Ovary (tissue), 3 donors: ENCODE measurements around the gene NOD2.

Source experiments
- CTCF ChIP-seq, 3 donors: fragments of 450-650 bp in 2 of 3; fragments of 200-600 bp in 1 of 3; IDR thresholded peaks; one replicate each; pipeline versions ENCODE4 v1.5.1 to v1.8.0; 2016 to 2022; ENCODE audit warnings: antibody characterized with exemption in 3 of 3, mild to moderate bottlenecking in 1 of 3
- POLR2A ChIP-seq: fragments of 450-650 bp; IDR thresholded peaks from one replicate; pipeline ENCODE4 v1.6.1; 2017; ENCODE audit warnings: antibody characterized with exemption, mild to moderate bottlenecking, moderate library complexity
- donor health status: DM: no; HTN: no; CAD: no.

GRCh38 chr16:50719401-50720337 lies 26.3 kb downstream of the NOD2 start:
- TF ChIP-seq CTCF (IDR thresholded peaks at IDR 0.05) (no peak), POLR2A (no peak)
